HG03460 (cell line): ENCODE data around the gene GRHL1.

Experiments used
- ATAC-seq: cut with Tn5 transposase; IDR thresholded peaks from one replicate; pipeline ENCODE4 v1.9.1; 2021; ENCODE audit not compliant: unreplicated experiment

The GRHL1 gene

GRCh38 chr2:9971890-9972289 lies 20.4 kb downstream of the GRHL1 start:
- ATAC-seq, result no peak

- ATAC-seq, result no peak
These were observed 21.4 kb downstream of the GRHL1 start for GRCh38 chr2:9972621-9973479.

GRCh38 chr2:9973690-9974089 lies 22.2 kb downstream of the GRHL1 start:
- no peak for ATAC-seq

GRCh38 chr2:9974343-9974742 lies 22.9 kb downstream of the GRHL1 start:
- ATAC-seq, result no peak

GRCh38 chr2:9975328-9975727 lies 23.8 kb downstream of the GRHL1 start:
- ATAC-seq, result no peak

- no peak for ATAC-seq
These were observed 24.4 kb downstream of the GRHL1 start for GRCh38 chr2:9975805-9976447.

- no peak for ATAC-seq
These were observed 28.5 kb downstream of the GRHL1 start for GRCh38 chr2:9979977-9980376.

- ATAC-seq, result no peak
These were observed 29.0 kb downstream of the GRHL1 start for GRCh38 chr2:9980520-9980919.

GRCh38 chr2:9981655-9982054 lies 30.2 kb downstream of the GRHL1 start:
- no peak for ATAC-seq

GRCh38 chr2:9982248-9982647 lies 30.8 kb downstream of the GRHL1 start:
- ATAC-seq, result no peak

- ATAC-seq, result no peak
These were observed 31.4 kb downstream of the GRHL1 start for GRCh38 chr2:9982891-9983290.

- ATAC-seq, result no peak
These were observed 32.1 kb downstream of the GRHL1 start for GRCh38 chr2:9983401-9984216.

- ATAC-seq, result no peak
These were observed 32.8 kb downstream of the GRHL1 start for GRCh38 chr2:9984217-9984739.

- no peak for ATAC-seq
These were observed 33.5 kb downstream of the GRHL1 start for GRCh38 chr2:9984871-9985480.

- no peak for ATAC-seq
These were observed 34.2 kb downstream of the GRHL1 start for GRCh38 chr2:9985531-9986328.

GRCh38 chr2:9988320-9988719 lies 36.8 kb downstream of the GRHL1 start:
- no peak for ATAC-seq

- no peak for ATAC-seq
These were observed 39.2 kb downstream of the GRHL1 start for GRCh38 chr2:9990736-9991135.

GRCh38 chr2:9991221-9991620 lies 39.7 kb downstream of the GRHL1 start:
- no peak for ATAC-seq

- no peak for ATAC-seq
These were observed 40.4 kb downstream of the GRHL1 start for GRCh38 chr2:9991829-9992273.
